OCI-M2 (cell line): ENCODE data around the gene METTL18.
A peak's percentile ranks its signal among the peaks of the same experiment; 100 is the strongest.
"Not testable (repeated sequence)": the region's sequence is repeated elsewhere in the genome, so short reads cannot be mapped to it uniquely, and the experiment has no call there.

Source experiments
- DNase-seq: peaks from one replicate; lab custom pipeline; 2025; ENCODE audit not compliant: unreplicated experiment; lab: John Stamatoyannopoulos, UW

METTL18 gene

GRCh38 chr1:169794530-169795416 is at the start of gene METTL18:
METTL18 (minus strand) TSS chr1:169794907; CDS start chr1:169793695, 1,212 bp downstream.
- DNase-seq, result peak; percentile 78

GRCh38 chr1:169838942-169839341 is 44.2 kb upstream of the METTL18 start:
- no peak for DNase-seq

- DNase-seq, result no peak
Observed at GRCh38 chr1:169836198-169836597, 41.5 kb upstream of the METTL18 start.

DNA sequence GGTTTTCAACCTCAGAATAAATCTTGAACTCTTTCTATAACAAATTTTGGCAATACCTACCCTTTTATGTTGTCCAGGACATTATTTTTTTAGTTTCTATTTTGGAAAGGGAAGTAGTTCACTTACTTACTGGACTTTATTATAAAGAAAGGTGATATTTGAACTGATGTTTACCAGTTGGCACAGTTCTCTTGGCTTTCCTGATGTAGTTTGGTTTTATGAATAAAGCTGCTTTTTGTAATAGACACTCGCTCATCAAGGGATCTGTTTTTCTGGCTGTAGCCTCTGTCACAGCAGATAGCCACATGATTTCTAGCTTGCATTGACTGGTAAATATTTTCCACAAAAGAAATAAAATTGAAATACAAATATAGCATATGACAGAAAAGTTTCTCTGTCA is 40.9 kb upstream of the METTL18 start:
- no peak for DNase-seq

- no peak for DNase-seq
Observed at GRCh38 chr1:169834869-169835268, 40.2 kb upstream of the METTL18 start.

GRCh38 chr1:169833179-169833901 is 38.6 kb upstream of the METTL18 start:
- no peak for DNase-seq

GRCh38 chr1:169829671-169830070 is 35.0 kb upstream of the METTL18 start:
- DNase-seq, result no peak

DNA sequence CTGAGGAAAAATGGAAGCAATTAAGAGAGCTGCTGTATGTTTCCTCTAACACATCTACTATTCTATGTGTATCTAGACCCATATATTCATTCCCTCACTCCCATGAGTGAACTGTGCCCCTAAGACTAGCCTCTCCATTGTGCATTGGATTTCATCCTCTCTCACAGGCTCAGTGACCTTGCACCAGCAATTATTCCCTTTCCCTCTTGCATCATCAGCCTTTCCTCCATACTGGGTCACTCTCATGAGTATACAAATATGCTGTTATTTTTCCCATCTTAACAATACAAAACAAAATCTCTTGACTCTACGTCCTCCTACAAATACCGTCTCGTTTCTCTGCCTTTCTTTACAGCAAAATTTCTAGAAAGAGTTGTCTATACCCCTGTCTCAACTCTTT is 29.4 kb upstream of the METTL18 start:
- no peak for DNase-seq

DNA sequence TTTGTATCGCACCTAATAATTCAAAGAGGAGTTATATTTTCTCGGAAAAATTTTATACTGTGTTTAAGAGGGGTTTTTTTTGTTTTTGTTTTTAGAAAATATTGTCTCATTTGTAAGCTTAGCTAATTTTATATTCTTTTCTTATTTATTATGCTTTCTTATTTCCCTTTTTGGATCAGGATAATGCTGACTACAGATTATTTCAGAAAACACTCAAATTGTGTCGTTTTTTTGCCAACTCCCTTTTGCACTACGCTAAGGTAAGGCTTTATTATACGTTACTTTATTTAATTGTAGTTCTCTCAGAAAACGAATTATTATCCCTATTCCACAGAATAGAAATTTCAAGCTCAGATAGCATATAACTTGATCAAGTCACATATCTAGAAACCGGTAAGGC is 26.8 kb upstream of the METTL18 start:
- DNase-seq, result no peak

DNA sequence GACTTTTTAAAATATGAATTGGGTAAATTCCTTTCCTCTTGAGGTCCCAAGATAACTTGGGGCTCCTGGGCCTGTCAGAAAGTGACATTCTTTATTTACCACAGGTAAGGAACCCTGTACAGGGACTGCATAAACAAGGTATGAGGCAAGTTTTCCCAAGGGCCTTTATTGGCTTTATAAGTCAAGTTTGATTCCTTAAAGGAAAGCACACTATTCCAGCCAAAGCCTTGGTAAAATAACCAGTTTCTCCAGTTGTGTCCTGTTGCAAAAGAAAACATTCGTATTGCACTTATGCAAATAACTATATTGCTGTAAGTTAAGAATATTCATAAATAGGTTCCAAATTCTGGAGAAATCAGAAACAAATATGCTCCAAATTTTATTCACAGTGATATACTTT is 21.9 kb upstream of the METTL18 start:
- no peak for DNase-seq

DNA sequence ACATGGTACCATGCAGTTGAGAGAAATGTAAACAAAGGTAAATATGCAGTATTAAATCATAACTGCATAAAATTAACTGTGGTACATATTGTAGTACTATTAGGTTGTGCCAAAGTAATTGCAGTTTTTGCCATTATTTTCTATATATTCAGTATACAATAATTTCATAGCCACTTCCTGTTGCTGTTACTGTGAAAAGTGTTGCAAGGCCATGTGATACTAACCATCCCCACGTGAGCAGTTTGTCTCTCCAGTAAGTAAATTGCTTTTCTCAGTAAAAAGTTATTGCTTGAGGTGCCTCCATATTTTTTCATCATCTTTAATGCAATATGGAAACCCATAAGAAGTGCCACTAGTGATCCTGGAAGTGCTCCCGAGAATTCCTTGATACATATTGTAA is 19.6 kb upstream of the METTL18 start:
- DNase-seq, result no peak

- no peak for DNase-seq
Observed at GRCh38 chr1:169812131-169812530, 17.4 kb upstream of the METTL18 start.

GRCh38 chr1:169811418-169812035 is 16.8 kb upstream of the METTL18 start:
- not testable (repeated sequence) for DNase-seq

DNA sequence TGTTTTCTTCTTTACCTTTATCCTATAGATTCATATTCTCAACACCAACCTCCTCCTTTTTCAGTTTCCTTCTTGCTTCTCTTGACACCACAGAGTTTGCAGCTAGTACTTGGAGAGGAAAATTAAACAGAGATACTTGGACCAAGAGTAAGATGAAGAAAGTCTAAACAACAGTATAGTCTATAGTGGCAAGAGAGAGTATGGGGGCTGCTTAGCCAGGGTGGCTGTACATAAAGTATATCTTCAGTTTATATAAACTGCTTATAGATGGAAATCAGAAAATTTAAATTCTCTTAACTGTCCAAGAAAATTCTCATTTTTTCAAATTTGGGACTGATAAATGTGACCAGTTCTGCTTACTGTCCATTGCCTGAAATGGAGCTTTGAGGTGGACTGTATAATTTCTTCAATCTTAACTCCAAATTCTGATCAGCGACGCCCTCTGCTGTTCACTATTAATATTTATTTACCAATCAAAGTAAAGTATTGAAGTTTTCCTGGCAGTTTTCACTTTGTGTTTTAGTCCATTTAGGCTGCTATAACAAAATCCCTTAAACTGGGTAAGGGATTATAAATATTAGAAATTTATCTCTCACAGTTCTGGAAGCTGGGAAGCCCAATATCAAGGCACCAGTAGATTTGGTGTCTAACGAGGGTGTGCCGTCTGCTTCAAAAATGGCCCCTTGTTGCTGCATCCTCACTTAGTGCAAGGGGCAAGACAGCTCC is 14.8 kb upstream of the METTL18 start:
- DNase-seq, result no peak

GRCh38 chr1:169804941-169805340 is 10.2 kb upstream of the METTL18 start:
- DNase-seq, result no peak

DNA sequence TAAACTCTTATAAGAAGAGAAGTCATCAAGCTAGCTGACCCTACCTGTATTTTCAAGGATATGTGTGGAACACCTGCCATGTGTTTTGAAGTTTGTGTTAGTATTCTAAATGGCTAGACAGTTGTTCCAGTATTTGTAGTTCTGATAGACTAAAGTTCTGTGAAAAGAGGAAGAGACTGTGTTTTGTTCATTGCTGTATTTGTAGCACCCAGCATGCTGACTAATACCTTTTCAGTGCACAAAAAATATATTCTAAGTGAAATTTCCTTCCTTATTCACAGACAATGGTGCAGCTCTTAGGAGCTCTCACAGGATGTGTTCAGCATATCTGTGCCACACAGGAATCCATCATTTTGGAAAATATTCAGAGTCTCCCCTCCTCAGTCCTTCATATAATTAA is 8.2 kb upstream of the METTL18 start:
- DNase-seq, result no peak

DNA sequence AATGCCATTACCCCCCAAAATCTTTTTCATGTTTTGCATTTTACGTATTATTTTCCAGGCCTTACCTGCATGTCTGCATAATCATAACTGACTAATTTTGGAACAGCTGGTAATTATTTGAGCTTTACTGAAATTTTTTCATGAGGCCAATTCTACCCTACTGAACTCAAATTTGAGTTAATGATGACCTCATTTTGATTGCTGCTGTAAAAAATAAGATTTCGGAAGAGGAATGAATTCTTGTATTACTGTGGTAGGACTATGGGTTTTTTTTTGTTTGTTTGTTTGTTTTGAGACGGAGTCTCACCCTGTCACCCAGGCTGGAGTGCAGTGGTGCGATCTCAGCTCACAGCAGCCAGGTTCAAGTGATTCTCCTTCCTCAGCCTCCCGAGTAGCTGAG is 2.6 kb upstream of the METTL18 start:
- no peak for DNase-seq

- DNase-seq, result no peak
Observed at GRCh38 chr1:169796274-169796810, 1.6 kb upstream of the METTL18 start.

DNA sequence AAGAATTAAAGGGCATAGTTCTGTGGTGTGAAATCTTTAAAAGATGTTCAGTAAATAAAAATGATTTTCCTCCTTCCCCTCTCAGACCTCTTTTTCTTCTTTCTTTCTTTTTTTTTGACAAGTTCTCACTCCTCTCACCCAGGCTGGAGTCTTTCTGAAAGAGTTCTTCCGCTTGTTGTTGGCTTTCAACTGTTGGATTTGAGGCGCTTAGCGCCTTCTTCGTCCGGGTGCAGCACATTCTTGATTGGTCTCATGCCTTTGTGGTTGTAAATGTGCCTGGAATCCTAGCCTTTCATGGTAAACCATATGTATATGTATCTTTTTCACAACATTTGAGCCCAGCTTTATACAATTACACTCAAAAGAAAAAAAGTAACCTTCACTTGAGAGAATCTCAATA is 980 bp upstream of the METTL18 start:
- DNase-seq, result no peak

GRCh38 chr1:169793730-169794129 is 977 bp downstream of the METTL18 start:
- no peak for DNase-seq

DNA sequence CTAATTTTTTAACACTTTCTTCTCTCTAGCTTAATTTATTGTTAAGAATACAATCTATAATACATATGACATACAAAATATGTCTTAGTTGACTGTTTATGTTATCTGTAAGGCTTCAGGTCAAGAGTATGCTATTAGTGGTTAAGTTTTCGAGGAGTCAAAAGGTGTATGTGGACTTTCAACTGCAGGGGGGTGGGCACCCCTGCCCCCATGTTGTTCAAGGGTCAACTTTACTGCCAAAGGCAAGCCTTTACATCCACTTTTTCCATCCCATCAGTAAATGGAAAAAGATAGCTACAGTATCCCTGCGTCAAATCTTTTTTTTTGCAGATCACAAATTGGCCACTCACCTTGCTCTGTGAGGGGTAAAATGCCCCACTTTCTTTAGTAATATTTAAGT is 6.3 kb downstream of the METTL18 start:
- no peak for DNase-seq
